Sigmoid colon (tissue), 7 donors: ENCODE data around the gene CD34. TPM values are rescaled to one million over a fixed set of nuclear protein-coding genes. Genes with fewer than 3 reads are reported as not detected.

Experiments
- DNase-seq: peaks from one replicate; pipeline ENCODE4 v3.0.0-alpha.2; 2019
- H3K27ac ChIP-seq, 4 donors: fragments of 200-600 bp; sonication (generic); one replicate each; pipeline ENCODE4 v1.5.1; 2016 to 2019; ENCODE audit warnings: mild to moderate bottlenecking in 1 of 4
- H3K27me3 ChIP-seq, 3 donors: fragments of 200-600 bp; sonication (generic); one replicate each; pipeline ENCODE4 v1.5.1; 2019; ENCODE audit warnings: mild to moderate bottlenecking in 1 of 3
- H3K36me3 ChIP-seq, 4 donors: fragments of 200-600 bp; sonication (generic); one replicate each; pipeline ENCODE4 v1.5.1; 2016 to 2019
- H3K4me1 ChIP-seq, 4 donors: fragments of 200-600 bp; sonication (generic); one replicate each; pipeline ENCODE4 v1.5.1; 2017 to 2019
- H3K4me3 ChIP-seq, 4 donors: fragments of 200-600 bp; sonication (generic); one replicate each; pipeline ENCODE4 v1.5.1; 2017 to 2019; ENCODE audit warnings: mild to moderate bottlenecking in 2 of 4, moderate library complexity in 1 of 4
- H3K9me3 ChIP-seq, 4 donors: fragments of 200-600 bp in 3 of 4; sonication (generic) in 3 of 4; one replicate each; pipeline versions ENCODE4 v1.5.1 to v1.6.1; 2013 to 2019
- CTCF ChIP-seq, 4 experiments: fragments of 450-650 bp in 3 of 4; fragments of 200-600 bp in 1 of 4; IDR thresholded peaks; one replicate each; pipeline ENCODE4 v1.5.1; 2016 to 2019; ENCODE audit warnings: antibody characterized with exemption in 4 of 4, mild to moderate bottlenecking in 3 of 4, moderate library complexity in 2 of 4
- EP300 ChIP-seq, 4 donors: sonication (generic); formaldehyde crosslinking; IDR thresholded peaks; one replicate each; pipeline ENCODE4 v1.6.1; 2017; ENCODE audit warnings: antibody characterized with exemption in 4 of 4
- POLR2A ChIP-seq, 2 donors: fragments of 450-650 bp; IDR thresholded peaks; one replicate each; pipeline ENCODE4 v1.6.1; 2016; ENCODE audit warnings: antibody characterized with exemption in 2 of 2, mild to moderate bottlenecking in 2 of 2, moderate library complexity in 2 of 2
- POLR2AphosphoS5 ChIP-seq, 4 donors: sonication (generic); formaldehyde crosslinking; IDR thresholded peaks; one replicate each; pipeline ENCODE4 v1.6.1; 2017; ENCODE audit warnings: antibody characterized with exemption in 4 of 4
- WGBS, 2 donors: extraction: QIAGEN DNeasy Blood & Tissue Kit; methylation state at CpG; one replicate each; pipeline ENCODE4 v1.1.7; 2013; 5-methylcytosine and 5-hydroxymethylcytosine counted together
- intact Hi-C: fragments of 100-400 bp; cut with DNase I; formaldehyde crosslinking; loops from one replicate; pipeline ENCODE4 v1.15.1; 2023
- polyA plus RNA-seq, 3 donors: library from polyadenylated mRNA; stranded (reverse); fragments of 200-250 nt; gene quantifications; one replicate each; pipeline ENCODE4 v1.2.3, GENCODE V29; 2013
- total RNA-seq, 4 donors: library from RNA; depleted of rRNA; stranded (reverse); fragments of >200 nt; gene quantifications; one replicate each; pipeline ENCODE4 v1.1.0, GENCODE V29; 2016
- donor health status: healthy with polysubstance abuse.
- donor health status: Bipolar disorder and iron deficiency.
- donor health status: healthy.

Gene CD34
- total and polyA plus RNA-seq, 7 donors, result 1.8 to 58.7 (median 15.9) TPM

GRCh38 chr1:207898836-207899235 lies 12.1 kb downstream of the CD34 start:
- intact Hi-C loops, result no loop called here
- 80 to 84% methylated on average over 3 of the region's 3 CpGs for WGBS, 2 donors

GRCh38 chr1:207898260-207898659 lies 12.7 kb downstream of the CD34 start:
- H3K27ac ChIP-seq, result peak overlapping the region in 1 of 4 donors; percentile 18
- WGBS, 2 donors, result 81 to 83% methylated on average over 2 of the region's 2 CpGs

More at GRCh38 chr1:207898836-207899235, 12.1 kb downstream of the CD34 start:
- no peak for DNase-seq
- Histone ChIP-seq H3K9me3 (no peaks in the 10 kb centered on the region), H3K27me3 (no peaks in the 10 kb centered on the region), H3K27ac (peak overlapping the region in 1 of 4 donors; percentile 18), H3K36me3 (no peaks in the 10 kb centered on the region), H3K4me1 (peaks cover 0 to 15% (median 12%) of the 10 kb centered on the region in 4 donors), H3K4me3 (no peak overlapping the region)
- TF ChIP-seq EP300 (IDR thresholded peaks at IDR 0.05), result no peak
- TF ChIP-seq CTCF (IDR thresholded peaks at IDR 0.05), result no peak
- TF ChIP-seq POLR2A (IDR thresholded peaks at IDR 0.05), result no peak
- TF ChIP-seq POLR2AphosphoS5 (IDR thresholded peaks at IDR 0.05), result no peak

GRCh38 chr1:207897188-207897587 lies 13.7 kb downstream of the CD34 start:
- Histone ChIP-seq H3K4me1 (peaks cover 0 to 2% (median 0%) of the 10 kb centered on the region in 4 donors), H3K36me3 (no peaks in the 10 kb centered on the region), H3K27me3 (no peaks in the 10 kb centered on the region), H3K4me3 (no peak overlapping the region), H3K9me3 (no peaks in the 10 kb centered on the region), H3K27ac (peak overlapping the region in 1 of 4 donors; percentile 27)
- peak in 1 of 4 experiments; percentile 36 for TF ChIP-seq CTCF (IDR thresholded peaks at IDR 0.05)
- TF ChIP-seq EP300 (IDR thresholded peaks at IDR 0.05), result no peak
- intact Hi-C loops, result loop anchor here (2.0 kb wide), 1 partner anchor 66 kb away; no protein-coding TSS in a partner anchor
- 47 to 70% methylated on average over 2 of the region's 2 CpGs for WGBS, 2 donors
- DNase-seq, result no peak

More at GRCh38 chr1:207898260-207898659, 12.7 kb downstream of the CD34 start:
- peaks cover 0 to 12% (median 10%) of the 10 kb centered on the region in 4 donors for H3K4me1 ChIP-seq
- no peak overlapping the region for H3K4me3 ChIP-seq
- DNase-seq, result no peak
- H3K36me3 ChIP-seq, result no peaks in the 10 kb centered on the region
- no peak for TF ChIP-seq EP300 (IDR thresholded peaks at IDR 0.05)
- TF ChIP-seq POLR2AphosphoS5 (IDR thresholded peaks at IDR 0.05), result no peak
- no peak for TF ChIP-seq POLR2A (IDR thresholded peaks at IDR 0.05)
- TF ChIP-seq CTCF (IDR thresholded peaks at IDR 0.05), result no peak
- H3K27me3 ChIP-seq, result no peaks in the 10 kb centered on the region
- intact Hi-C loops, result no loop called here
- no peaks in the 10 kb centered on the region for H3K9me3 ChIP-seq

- H3K27ac ChIP-seq, result no peak overlapping the region
- TF ChIP-seq CTCF (IDR thresholded peaks at IDR 0.05) (no peak), POLR2A (IDR thresholded peaks at IDR 0.05) (no peak), EP300 (IDR thresholded peaks at IDR 0.05) (no peak), POLR2AphosphoS5 (IDR thresholded peaks at IDR 0.05) (no peak)
- no peaks in the 10 kb centered on the region for H3K9me3 ChIP-seq
- peaks cover 0 to 4% (median 0%) of the 10 kb centered on the region in 4 donors for H3K4me1 ChIP-seq
- H3K36me3 ChIP-seq, result no peaks in the 10 kb centered on the region
- DNase-seq, result no peak
- intact Hi-C loops, result loop anchor here (2.0 kb wide), 1 partner anchor 66 kb away; no protein-coding TSS in a partner anchor
- no peaks in the 10 kb centered on the region for H3K27me3 ChIP-seq
- no peak overlapping the region for H3K4me3 ChIP-seq
Observed at GRCh38 chr1:207896547-207896946, 14.4 kb downstream of the CD34 start.

GRCh38 chr1:207894704-207895103 lies 16.2 kb downstream of the CD34 start:
- no peaks in the 10 kb centered on the region for H3K36me3 ChIP-seq
- H3K27me3 ChIP-seq, result no peaks in the 10 kb centered on the region
- intact Hi-C loops, result no loop called here
- no peaks in the 10 kb centered on the region for H3K9me3 ChIP-seq
- 95 to 98% methylated on average over 2 of the region's 2 CpGs for WGBS, 2 donors
- peaks cover 0 to 22% (median 16%) of the 10 kb centered on the region in 4 donors for H3K4me1 ChIP-seq
- no peak overlapping the region for H3K27ac ChIP-seq
- no peak for DNase-seq
- H3K4me3 ChIP-seq, result no peak overlapping the region
- TF ChIP-seq CTCF (IDR thresholded peaks at IDR 0.05), result no peak
